ENCODE results near the gene GOLGA6L24.
"Not testable (repeated sequence)": the region's sequence is repeated elsewhere in the genome, so short reads cannot be mapped to it uniquely, and the experiment has no call there.

Gene GOLGA6L24, protein sequence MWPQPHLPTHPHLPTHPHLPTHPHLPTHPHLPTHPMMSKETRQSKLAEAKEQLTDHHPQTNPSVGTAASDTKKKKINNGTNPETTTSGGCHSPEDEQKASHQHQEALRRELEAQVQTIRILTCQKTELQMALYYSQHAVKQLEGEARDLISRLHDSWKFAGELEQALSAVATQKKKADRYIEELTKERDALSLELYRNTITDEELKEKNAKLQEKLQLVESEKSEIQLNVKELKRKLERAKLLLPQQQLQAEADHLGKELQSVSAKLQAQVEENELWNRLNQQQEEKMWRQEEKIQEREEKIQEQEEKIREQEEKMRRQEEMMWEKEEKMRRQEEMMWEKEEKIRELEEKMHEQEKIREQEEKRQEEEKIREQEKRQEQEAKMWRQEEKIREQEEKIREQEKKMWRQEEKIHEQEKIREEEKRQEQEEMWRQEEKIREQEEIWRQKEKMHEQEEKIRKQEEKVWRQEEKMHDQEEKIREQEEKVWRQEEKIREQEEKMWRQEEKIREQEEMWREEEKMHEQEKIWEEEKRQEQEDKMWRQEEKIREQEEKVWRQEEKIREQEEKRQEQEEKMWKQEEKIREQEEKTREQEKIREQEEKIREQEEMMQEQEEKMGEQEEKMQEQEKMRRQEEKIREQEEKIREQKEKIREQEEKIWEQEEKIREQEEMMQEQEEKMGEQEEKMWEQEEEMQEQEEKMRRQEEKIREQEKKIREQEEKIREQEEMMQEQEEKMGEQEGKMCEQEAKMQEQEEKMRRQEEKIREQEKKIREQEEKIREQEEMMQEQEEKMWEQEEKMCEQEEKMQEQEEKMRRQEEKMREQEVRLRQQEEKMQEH

GRCh38 chr15:28357984-28358383 lies at the start of gene GOLGA6L24:
Gene GOLGA6L24 (minus strand): TSS chr15:28358084. CDS start chr15:28358023, 61 bp downstream.
- in situ Hi-C loops (cut with MboI; ENCODE audit: low sequenced_read_pairs), result not testable (repeated sequence)

GRCh38 chr15:28402774-28403435 lies 45.0 kb upstream of the GOLGA6L24 start:
- in situ Hi-C loops (cut with MboI; ENCODE audit: low sequenced_read_pairs), result not testable (repeated sequence)

DNA sequence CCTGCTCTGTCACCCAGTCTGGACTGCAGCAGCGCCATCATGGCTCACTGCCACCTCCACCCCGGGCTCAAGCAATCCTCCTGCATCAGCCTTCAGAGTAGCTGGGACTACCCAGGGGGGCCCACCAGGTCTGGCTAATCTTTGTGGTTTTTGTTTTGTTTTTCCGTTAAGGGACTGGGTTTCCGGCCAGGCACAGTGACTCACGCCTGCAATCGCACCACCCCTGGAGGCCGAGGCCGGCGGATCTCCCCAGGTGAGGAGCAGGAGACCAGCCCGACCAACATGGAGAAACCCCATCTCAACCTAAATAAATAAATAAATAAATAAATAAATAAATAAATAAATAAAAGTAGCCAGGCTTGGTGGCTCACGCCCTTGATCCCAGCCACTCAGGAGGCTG lies 38.1 kb upstream of the GOLGA6L24 start:
- in situ Hi-C loops (cut with MboI; ENCODE audit: low sequenced_read_pairs), result not testable (repeated sequence)

- in situ Hi-C loops (cut with MboI; ENCODE audit: low sequenced_read_pairs), result not testable (repeated sequence)
Measured at GRCh38 chr15:28380053-28380452, 22.2 kb upstream of the GOLGA6L24 start.

GRCh38 chr15:28378364-28378763 lies 20.5 kb upstream of the GOLGA6L24 start, which contains the start of gene GOLGA8F:
Gene GOLGA8F (plus strand): TSS chr15:28378664. CDS start chr15:28378762, 98 bp downstream.
- in situ Hi-C loops (cut with MboI; ENCODE audit: low sequenced_read_pairs), result not testable (repeated sequence)

- in situ Hi-C loops (cut with MboI; ENCODE audit: low sequenced_read_pairs), result not testable (repeated sequence)
Measured at GRCh38 chr15:28365502-28365901, 7.6 kb upstream of the GOLGA6L24 start.

DNA sequence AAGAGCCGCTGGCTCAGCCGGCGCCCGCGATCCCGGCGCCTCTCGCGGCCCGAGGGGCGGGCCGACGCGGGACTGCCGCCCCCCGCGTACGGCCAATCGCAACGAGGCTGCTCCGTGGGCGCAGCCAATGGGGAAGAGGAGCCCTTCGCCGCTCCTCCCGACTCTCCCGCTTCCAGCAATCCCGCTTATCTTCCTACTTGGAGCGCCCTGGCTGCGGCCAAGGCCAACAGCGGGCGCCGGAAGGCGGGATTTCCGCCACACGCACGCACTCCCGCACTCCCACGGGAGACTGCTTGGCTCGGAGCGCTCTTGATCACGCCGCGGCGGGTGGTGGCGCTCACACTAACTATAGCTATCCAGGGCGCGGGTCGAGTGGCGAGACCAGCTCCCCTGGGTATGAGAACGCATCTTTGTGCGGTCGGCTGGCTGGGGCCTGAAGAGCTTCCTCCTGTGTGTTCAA lies 35.7 kb downstream of the GOLGA6L24 start, which contains the start of gene HERC2:
HERC2 (minus strand) TSS at position 51 of the 460 bp plus-strand sequence. CDS start 746 bp downstream, outside the sequence.
- in situ Hi-C loops (cut with MboI; ENCODE audit: low sequenced_read_pairs), result not testable (repeated sequence)

- in situ Hi-C loops (cut with MboI; ENCODE audit: low sequenced_read_pairs), result not testable (repeated sequence)
Measured at GRCh38 chr15:28321358-28322078, 36.4 kb downstream of the GOLGA6L24 start.

- in situ Hi-C loops (cut with MboI; ENCODE audit: low sequenced_read_pairs), result not testable (repeated sequence)
Measured at GRCh38 chr15:28319725-28320124, 38.2 kb downstream of the GOLGA6L24 start.

DNA sequence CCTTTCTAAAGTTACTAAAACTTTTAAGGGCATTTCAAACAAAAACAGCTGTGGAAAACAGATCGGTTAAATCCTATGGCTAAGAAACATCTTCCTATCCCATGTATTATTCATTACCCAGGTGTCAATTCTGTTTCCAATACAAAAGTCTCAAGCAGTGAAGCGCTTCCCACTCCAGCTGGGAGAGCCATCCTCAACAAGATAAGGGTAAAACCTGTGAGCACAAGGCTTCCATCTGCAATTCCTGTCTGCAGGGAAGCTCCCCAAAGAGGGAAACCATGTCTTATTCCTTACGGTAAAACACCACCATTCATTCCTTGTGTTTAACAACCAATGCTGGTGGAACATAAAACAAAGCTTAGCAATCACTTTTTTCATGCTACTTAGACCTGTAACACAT lies 39.1 kb downstream of the GOLGA6L24 start:
- in situ Hi-C loops (cut with MboI; ENCODE audit: low sequenced_read_pairs), result not testable (repeated sequence)

- in situ Hi-C loops (cut with MboI; ENCODE audit: low sequenced_read_pairs), result not testable (repeated sequence)
Measured at GRCh38 chr15:28318122-28318521, 39.8 kb downstream of the GOLGA6L24 start.

DNA sequence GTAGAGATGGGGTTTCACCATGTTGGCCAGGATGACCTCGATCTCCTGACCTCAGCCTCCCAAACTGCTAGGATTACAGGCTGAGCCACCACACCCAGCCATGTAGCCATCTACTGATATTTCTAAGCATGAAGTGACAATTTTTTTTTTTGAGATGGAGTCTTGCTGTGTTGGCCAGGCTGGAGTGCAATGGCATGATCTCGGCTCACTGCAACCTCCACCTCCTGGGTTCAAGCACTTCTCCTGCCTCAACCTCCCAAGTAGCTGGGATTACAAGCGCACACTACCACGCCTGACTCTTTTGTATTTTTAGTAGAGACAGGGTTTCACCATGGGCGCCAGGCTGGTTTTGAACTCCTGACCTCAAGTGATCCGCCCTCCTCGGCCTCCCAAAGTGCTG lies 40.9 kb downstream of the GOLGA6L24 start:
- in situ Hi-C loops (cut with MboI; ENCODE audit: low sequenced_read_pairs), result not testable (repeated sequence)

- in situ Hi-C loops (cut with MboI; ENCODE audit: low sequenced_read_pairs), result not testable (repeated sequence)
Measured at GRCh38 chr15:28310454-28310853, 47.4 kb downstream of the GOLGA6L24 start.

DNA sequence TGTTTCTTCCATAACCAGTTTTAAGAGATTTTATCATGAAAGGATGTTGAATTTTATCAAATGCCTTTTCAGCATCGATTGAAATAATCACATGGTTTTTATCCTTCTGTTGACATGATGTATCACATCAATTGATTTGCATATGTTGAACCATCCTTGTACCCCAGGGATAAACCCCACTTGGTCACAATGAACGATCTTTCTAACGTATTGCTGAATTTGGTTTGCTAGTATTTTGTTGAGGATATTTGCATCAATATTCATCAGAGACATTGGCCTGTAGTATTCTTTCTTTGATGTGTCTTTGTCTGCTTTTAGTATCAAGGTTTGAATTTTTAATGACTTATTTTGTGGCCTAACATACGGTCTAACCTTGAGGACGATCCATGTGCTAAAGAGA lies 49.2 kb downstream of the GOLGA6L24 start:
- in situ Hi-C loops (cut with MboI; ENCODE audit: low sequenced_read_pairs), result not testable (repeated sequence)

Measured in hTERT RPE-1 (cell line).